ENCODE results near the gene ECD.
A peak's percentile ranks its signal among the peaks of the same experiment; 100 is the strongest.

ECD gene

DNA sequence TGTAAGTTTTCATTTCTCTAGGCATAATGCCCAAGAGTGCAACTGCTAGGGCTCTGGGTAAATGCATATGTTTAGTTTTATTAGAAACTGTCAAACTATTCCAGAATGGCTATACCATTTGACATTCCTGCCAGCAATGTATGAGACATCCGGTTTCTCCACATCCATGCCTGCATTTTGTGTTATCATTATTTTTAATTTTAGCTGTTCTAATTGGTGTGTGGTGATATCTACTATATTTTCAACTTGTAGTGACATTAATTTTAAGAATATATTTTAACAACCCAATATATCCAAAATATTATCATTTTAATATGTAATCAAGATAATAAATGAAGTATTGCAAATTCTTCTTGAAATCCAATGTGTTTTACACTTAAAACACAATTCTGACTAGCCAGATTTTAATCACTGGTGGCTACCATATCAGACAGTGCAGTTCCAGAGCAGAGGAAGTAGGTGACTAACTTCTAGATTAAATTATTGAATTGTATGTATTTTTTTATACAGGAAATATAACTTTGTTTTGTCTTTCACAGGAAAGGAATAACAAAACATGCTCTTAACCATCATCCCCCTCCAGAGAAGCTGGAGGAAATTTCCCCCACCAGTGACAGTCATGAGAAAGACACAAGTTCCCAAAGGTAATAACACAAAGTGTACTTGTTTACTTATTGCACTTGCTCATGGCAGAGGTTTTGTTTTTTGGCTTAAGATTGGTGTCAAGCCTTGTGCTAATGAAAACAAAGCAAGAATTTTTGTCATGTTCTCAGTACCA, 6.5 kb upstream of the ECD start:
- no peak overlapping the region for H3K4me3 ChIP-seq (ENCODE audit: low read depth, low read length)
- TF ChIP-seq, protein P1, sequence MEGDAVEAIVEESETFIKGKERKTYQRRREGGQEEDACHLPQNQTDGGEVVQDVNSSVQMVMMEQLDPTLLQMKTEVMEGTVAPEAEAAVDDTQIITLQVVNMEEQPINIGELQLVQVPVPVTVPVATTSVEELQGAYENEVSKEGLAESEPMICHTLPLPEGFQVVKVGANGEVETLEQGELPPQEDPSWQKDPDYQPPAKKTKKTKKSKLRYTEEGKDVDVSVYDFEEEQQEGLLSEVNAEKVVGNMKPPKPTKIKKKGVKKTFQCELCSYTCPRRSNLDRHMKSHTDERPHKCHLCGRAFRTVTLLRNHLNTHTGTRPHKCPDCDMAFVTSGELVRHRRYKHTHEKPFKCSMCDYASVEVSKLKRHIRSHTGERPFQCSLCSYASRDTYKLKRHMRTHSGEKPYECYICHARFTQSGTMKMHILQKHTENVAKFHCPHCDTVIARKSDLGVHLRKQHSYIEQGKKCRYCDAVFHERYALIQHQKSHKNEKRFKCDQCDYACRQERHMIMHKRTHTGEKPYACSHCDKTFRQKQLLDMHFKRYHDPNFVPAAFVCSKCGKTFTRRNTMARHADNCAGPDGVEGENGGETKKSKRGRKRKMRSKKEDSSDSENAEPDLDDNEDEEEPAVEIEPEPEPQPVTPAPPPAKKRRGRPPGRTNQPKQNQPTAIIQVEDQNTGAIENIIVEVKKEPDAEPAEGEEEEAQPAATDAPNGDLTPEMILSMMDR (IDR thresholded peaks at IDR 0.05; ENCODE audit: control insufficient read depth, extremely low read depth, insufficient read depth), result no peak
- DNase-seq (ENCODE audit: low read depth), result no peak

DNA sequence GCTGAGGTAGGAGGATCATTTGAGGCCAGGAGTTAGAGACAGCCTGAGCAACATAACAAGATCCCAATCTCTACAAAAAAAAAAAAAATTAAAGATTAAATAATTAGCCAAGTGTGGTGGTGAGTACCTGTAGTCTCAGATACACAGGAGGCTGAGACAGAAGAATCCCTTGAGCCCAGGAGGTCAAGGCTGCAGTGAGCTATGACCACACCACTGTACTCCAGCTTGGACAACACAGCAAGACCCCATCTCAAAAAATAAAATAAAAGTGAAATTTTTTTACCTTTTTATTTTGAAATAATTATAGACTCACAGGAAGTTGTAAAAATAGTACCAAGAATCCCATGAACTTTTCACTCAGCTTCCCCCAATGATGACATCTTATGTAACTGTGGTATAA, 5.1 kb upstream of the ECD start:
- no peak for DNase-seq (ENCODE audit: low read depth)
- no peak overlapping the region for H3K4me3 ChIP-seq (ENCODE audit: low read depth, low read length)
- TF ChIP-seq, protein P1 (IDR thresholded peaks at IDR 0.05; ENCODE audit: control insufficient read depth, extremely low read depth, insufficient read depth), result no peak

DNA sequence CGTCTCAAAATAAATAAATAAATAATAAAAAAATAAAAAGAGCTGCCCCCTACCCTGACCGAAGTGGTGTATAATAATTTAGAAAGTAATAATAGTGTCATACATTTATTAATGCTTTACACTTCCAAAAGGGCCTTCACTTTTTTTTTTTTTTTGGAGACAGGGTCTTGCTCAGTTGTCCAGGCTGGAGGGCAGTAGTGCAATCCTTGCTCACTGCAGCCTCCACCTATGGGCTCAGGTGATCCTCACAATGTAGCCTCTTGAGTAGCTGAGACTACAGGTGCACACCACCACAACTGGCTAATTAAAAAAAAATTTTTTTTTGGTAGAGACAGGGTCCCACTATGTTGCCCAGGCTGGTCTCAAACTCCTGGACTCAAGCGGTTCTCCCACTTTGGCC, 1.5 kb upstream of the ECD start:
- no peak for DNase-seq (ENCODE audit: low read depth)
- TF ChIP-seq, protein P1 (IDR thresholded peaks at IDR 0.05; ENCODE audit: control insufficient read depth, extremely low read depth, insufficient read depth), result no peak
- H3K4me3 ChIP-seq (ENCODE audit: low read depth, low read length), result peak overlapping the region; percentile 77

DNA sequence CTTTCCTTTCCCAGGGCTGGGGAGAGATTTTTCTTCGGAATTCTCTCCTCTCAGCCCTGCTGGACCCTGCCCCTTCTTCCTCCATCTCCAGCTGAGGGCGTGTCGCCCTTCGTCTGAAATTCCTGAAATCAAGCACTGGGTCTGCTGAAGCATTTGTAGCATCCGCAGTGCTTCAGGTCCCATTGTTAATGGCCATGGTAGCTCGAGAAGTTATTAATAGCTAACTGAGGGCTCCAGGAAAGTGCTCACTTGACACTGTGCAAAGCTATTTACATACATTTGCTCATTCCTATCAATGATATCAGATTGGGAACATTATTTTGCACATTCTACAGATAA, 626 bp upstream of the ECD start:
- DNase-seq (ENCODE audit: low read depth), result no peak
- peak overlapping the region; percentile 77 for H3K4me3 ChIP-seq (ENCODE audit: low read depth, low read length)
- TF ChIP-seq, protein P1 (IDR thresholded peaks at IDR 0.05; ENCODE audit: control insufficient read depth, extremely low read depth, insufficient read depth), result no peak

DNA sequence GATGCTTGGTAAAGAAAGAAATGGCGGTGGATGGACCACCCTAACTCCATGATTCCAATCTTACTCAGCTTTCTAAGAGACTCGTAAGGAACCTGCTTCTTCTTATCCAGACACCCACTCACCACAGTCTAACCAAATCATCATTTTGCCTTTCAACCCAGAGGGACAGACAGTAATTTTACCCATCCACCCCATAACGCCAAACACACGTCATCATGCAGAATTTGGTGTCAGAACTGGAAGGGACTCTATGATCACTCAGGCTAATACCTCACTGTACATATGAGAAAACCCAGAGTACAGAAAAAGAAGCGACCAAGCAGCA, 388 bp downstream of the ECD start:
- peak overlapping the region; percentile 77 for H3K4me3 ChIP-seq (ENCODE audit: low read depth, low read length)
- no peak for DNase-seq (ENCODE audit: low read depth)
- TF ChIP-seq, protein P1 (IDR thresholded peaks at IDR 0.05; ENCODE audit: control insufficient read depth, extremely low read depth, insufficient read depth), result no peak

DNA sequence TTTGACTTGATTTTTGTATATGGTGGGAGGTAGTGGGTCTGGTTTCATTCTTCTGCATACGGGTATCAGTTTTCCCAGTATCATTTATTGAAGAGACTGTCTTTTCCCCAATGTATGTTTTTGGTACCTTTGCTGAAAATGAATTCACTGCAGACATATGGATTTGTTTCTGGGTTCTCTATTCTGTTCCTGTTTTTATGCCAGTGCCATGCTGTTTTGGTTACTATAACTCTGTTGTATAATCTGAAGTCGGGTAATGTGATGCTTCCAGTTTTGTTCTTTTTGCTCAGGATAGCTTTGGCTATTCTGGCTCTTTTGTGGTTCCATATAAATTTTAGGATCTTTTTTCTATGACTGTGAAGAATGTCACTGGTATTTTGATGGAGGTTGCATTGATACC, 836 bp downstream of the ECD start:
- TF ChIP-seq, protein P1 (IDR thresholded peaks at IDR 0.05; ENCODE audit: control insufficient read depth, extremely low read depth, insufficient read depth), result no peak
- peak overlapping the region; percentile 77 for H3K4me3 ChIP-seq (ENCODE audit: low read depth, low read length)

DNA sequence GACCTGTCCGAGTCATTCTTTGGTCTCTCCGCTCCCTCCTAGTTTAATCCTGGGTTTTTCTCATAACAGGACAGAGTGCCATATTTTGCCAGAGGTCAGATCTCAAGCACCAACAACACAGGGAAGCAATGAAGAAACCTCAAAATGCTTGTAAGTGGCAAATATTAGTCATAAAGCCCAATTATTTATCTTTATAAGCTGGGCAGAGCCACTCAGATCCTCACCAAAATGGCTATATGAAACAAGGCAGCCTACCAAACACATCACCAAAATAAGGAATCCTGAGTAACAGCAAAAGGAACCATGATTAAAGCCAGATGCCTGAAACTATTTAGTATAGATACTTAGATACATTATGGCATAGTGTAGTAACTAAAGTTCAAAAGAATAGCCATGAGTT, 4.7 kb downstream of the ECD start:
- TF ChIP-seq, protein P1 (IDR thresholded peaks at IDR 0.05; ENCODE audit: control insufficient read depth, extremely low read depth, insufficient read depth), result no peak
- no peak overlapping the region for H3K4me3 ChIP-seq (ENCODE audit: low read depth, low read length)
- no peak for DNase-seq (ENCODE audit: low read depth)

More for the DNA sequence above, 836 bp downstream of the ECD start:
- no peak for DNase-seq (ENCODE audit: low read depth)

All from LNCaP clone FGC (cell line).